ENCODE data around the gene RCE1. TPM values are rescaled to one million over a fixed set of nuclear protein-coding genes. Genes with fewer than 3 reads are reported as not detected.

The RCE1 gene
- total RNA-seq, 1 donor from 2014 or later, result 6.5 TPM

DNA sequence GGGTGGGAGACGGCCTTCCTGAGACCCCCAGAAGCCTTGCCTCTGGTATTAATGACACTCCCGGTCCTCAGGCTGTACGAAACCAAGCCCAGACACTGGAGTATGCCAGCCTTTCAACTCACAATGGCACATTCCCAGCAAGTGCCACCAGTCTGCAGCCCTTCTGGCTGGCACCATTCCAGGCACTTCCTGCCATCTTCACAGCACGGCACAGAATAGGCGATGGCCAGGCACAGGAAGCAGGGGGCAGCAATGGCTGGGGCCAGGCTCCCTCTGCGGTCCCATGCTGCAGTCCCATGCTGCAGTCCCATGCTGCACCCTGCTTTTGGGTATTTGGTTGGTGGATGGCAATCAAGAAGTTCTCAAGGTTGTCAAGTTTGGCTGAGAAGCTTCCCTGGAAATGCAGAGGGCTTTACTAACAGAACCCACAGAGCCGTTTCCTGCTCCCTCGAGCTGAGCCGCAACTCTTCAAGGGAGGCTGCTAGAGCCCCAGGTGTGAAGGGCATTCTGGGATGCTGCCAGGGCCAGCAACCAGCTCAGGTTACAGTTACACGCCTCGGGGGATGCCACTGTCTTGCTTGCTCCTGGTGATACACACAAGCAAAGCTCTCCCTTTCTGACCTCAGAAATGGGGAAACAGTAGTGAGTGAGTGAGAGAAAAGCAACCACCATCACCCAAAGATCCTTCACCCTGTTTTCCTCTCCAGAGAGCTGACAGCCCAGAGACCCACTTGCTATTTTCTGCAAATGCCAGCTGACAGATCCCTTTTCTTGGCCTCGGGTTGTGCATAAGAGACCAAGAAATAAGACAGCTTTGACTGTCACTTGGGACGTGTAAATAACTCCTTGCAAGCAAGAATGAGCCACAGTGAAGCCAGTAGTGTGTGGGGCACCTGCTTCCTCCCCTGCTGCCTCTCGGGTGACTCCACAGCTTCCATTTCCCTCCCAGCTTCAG lies 37.5 kb downstream of the RCE1 start:
- intact Hi-C loops (cut with micrococcal nuclease), result no loop called here
- peak; percentile 54 for DNase-seq
- ATAC-seq, result peak; percentile 51

DNA sequence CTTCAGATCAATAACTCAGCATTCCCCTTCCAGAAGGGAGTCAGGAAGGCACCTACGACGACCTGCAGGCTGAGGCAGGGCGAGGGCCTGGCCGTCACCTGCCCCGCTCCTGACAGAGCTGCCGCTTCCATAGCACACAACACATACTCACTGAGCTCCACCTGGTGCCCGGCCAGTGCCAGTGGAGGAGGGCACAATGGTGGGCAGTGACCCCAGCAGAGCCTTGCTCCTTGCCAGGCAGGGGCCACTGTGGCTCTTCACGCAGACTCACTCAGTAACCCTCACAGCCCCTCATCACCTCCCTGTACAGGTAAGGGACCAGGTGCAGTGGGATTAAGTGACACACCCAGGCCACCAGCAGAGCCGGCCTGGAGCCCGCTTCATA lies 38.2 kb downstream of the RCE1 start:
- no peak for ATAC-seq
- DNase-seq, result peak; percentile 19
- intact Hi-C loops (cut with micrococcal nuclease), result no loop called here

DNA sequence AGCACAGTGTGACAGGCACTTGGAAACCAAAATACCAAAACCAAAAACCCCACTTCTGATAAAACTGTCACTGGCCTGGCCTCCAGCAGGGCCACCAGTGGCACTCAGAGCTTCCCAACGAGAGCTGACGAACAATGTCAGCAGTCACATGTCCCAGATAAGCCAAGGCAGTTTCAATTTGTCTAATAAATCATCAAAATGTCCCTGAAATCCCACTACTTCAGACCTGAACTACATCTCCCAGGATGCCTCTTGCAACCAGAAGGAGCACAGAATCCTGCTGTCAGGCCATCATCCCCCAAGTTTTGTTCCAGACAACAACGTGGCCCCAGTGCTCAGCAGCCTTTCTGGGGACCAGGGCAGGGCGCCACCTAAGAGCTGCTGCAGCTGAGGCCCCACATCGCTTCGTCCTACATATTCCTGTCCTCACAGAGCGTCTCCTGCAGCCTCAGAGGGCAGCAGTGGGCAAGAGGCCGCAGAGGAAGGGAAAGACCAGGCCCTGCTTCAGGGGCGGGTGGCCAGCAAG lies 38.7 kb downstream of the RCE1 start:
- intact Hi-C loops (cut with micrococcal nuclease), result no loop called here
- ATAC-seq (no peak), DNase-seq (no peak)

DNA sequence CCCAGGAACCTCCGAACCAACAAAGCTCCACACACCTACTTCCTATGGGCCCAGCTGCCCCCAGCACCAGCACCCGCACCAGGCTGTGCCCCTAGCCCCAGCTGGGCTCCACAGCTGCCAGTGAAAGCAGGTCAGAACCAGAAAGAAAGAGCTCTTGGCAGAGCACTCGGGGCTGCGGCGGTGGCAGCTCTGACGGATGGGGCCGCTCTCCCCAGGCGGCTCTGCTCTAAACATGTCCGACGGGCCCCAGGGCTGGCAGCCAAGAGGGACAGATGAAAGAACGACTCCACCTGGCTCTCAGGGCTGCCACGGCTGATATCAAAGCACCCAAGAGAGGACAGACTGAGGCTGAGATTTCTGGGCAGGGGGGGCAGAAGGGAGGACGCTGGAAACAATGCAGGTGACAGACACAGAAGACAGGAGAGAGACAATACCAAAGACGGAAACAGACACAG lies 39.3 kb downstream of the RCE1 start:
- ATAC-seq (no peak), DNase-seq (peak; percentile 19)
- intact Hi-C loops (cut with micrococcal nuclease), result no loop called here

DNA sequence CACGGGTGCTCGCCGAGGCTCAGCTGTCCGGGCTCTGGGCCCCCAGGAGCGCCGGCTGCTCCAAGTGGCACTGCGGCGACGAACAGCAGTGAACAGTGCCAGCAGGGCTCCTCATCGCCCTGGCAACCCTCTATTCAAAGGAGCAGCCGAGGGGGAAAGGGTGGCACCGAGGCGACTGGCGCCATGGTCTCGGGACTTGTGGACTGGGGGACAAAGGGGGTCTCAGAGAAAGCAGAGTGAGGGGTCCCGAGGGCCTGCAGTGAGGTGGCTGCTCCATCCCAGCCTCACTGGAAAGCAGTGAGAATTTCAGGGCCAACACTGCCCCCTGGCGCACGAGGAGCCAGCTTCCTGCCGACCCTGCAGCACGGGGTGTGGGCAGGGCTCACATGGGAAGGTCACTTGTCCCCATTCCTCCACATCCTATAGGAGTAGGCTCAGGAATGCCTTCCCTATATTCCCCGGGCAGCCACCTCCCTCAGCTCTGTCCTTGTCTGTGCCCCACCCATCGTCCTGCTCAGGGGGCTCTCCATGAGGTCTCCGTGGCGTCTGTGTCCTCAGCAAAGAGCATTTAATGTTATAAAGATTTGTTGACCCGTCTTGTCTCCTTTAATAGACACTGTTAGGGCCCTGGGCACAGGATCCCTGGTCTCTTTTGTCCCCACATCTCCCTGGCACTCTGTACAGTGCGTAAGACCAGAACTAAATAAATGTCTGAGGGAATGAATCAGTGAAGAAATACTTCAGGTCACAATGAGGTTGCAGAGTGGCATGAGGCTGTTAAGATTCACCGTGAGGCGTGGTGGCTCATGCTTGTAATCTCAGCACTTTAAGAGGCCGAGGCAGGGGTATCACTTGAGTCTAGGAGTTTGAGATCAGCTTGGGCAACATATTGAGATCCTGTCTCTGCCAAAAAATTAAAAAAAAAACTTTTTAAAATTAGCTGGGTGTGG lies 40.0 kb downstream of the RCE1 start:
- intact Hi-C loops (cut with micrococcal nuclease), result no loop called here
- ATAC-seq, result peak; percentile 26
- peak; percentile 62 for DNase-seq

DNA sequence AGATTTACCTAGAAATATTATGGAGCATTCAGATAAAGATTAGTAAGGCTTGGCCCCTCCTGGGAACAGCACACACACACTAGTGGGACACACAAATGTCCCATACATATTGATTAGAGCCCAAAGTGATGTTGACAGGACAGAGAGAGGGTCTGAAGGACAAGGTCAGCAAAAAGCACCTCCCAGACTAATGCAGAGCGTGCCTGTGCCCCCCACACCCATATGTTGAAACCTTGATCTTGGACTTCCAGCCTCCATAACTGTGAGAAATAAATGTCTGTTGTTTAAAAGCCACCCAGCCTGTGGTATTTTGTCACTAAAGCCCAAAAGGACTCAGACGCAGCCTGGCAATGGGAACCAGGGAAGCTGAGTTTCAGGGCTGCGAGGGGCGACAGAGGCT lies 41.2 kb downstream of the RCE1 start:
- intact Hi-C loops (cut with micrococcal nuclease), result no loop called here
- DNase-seq, result peak; percentile 6
- ATAC-seq, result no peak

DNA sequence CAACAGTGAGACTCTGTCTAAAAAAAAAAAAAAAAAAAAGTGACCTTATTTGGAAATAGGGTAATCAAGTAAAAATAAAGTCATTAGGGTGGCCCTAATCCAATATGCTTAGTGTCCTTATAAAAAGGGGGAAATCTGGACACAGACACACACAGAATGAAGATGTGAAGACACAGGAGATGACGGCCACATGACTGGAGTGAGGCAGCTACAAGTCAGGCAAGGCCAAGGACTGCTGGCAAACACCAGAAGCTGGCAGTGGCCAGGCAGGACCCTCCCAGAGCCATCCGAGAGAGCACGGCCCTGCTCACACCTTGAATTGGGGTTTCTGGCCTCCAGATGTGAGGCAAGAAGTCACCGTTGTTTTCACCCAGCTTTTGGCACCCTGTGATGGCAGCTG lies 42.2 kb downstream of the RCE1 start:
- no peak for ATAC-seq
- intact Hi-C loops (cut with micrococcal nuclease), result no loop called here
- peak; percentile 8 for DNase-seq

DNA sequence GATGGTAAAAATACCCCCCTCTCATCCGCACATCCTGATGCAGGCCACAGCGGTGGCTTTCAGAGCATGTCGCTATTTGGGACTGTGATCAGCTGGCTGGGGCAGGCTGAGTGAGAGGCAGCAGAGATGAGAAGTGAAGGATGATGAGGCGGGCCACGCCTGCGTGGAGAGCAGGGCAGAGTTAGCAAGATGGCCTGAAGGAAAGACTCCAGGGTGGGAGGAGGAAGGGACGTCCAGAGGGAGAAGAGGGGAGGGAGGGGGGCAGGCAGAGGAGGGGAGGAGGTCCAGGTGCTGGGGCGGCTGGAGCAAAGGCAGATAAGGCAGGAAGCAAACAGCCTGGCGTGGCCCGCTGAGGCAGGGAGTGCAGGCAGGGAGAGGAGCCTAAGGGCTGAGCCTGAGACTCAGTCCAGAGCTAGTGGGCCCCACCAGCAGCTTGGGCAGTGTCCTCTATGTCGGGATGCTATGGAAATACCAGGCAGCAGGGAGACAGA lies 42.8 kb downstream of the RCE1 start:
- ATAC-seq (no peak), DNase-seq (peak; percentile 21)
- intact Hi-C loops (cut with micrococcal nuclease), result no loop called here

DNA sequence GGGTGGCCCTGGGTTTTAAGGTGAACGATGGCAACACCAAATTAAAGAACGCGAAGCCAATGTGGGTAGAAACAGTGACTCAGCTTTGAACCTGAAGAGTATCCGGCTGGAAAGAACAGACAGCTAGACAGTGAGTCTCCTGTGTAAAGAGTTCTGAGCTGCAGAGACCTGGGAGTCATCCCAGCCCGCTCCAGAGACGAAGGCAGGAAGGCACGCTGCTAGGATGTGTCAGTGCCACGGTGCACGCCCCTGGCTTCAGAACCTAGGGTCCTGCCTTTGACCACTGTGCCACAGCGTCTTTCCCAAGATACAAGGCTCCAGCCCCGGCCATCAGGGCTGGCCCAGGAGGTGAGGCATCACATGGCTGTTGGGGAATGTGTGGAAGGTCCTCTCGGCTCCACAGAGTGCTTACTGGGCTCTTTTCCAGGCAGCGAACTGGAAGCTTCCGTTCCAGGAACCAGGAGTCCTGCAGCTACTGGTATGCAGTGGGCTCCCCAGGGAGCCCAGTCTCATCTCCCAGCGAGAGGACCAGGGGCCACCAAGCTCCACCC lies 43.5 kb downstream of the RCE1 start:
- ATAC-seq (peak; percentile 82), DNase-seq (peak; percentile 61)
- intact Hi-C loops (cut with micrococcal nuclease), result no loop called here

DNA sequence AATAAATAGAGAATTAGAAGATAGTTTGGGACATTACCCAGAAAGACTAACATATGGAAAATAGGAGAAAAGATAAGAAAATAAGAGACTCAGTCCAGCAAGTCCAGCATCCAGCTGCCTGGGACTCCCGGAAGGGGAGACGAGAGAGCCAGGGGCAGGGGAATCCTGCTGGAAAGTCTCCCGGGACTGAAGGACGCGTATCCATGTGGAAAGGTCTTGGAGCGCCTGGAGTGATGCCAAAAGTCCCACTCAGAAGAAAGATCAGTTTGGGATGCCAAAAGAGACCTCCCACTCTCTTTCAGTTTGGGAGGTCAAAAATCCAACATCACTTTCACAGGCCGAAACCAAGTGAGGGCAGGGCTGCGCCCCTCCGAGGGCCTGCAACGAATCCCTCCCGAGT lies 44.3 kb downstream of the RCE1 start:
- DNase-seq, result no peak
- ATAC-seq, result peak; percentile 34
- intact Hi-C loops (cut with micrococcal nuclease), result no loop called here

DNA sequence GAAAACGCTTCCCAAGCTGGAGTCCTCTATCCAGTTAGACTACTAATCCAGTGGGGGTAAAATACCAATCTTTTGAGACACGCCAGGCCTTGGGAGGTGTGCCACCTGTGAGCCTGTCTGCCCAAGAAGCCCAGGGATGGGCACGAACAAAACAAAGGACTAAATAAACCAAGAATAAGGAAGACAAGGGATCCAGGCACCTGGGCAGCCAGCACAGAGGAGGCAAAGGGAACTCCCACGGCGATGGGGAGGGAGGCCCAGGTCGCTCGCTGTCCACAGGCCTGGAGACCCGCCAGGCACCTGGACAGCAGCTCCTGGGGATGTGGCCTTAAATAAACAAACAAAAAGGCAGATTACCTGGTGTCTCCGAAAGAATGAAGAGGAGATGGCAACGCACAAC lies 45.0 kb downstream of the RCE1 start:
- intact Hi-C loops (cut with micrococcal nuclease), result no loop called here
- no peak for DNase-seq
- ATAC-seq, result no peak

DNA sequence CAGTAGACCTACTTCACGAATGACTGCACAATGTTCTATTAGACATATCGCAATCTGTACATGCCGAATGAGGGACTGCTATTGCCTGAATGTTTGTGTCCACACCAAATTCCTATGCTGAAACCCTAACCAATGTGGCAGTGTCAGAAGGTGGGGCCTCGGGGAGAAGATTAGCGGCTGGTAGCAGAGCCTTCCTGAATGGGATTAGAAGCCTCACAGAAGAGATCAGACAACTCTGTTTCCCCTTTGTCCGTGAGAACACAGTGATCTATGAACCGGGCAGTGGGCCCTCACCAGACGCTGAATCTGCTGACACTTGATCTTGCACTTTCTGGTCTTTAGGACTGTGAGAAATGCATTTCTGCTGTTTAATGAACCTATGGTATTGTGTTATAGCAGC lies 46.7 kb downstream of the RCE1 start:
- ATAC-seq, result no peak
- DNase-seq, result no peak
- intact Hi-C loops (cut with micrococcal nuclease), result no loop called here

DNA sequence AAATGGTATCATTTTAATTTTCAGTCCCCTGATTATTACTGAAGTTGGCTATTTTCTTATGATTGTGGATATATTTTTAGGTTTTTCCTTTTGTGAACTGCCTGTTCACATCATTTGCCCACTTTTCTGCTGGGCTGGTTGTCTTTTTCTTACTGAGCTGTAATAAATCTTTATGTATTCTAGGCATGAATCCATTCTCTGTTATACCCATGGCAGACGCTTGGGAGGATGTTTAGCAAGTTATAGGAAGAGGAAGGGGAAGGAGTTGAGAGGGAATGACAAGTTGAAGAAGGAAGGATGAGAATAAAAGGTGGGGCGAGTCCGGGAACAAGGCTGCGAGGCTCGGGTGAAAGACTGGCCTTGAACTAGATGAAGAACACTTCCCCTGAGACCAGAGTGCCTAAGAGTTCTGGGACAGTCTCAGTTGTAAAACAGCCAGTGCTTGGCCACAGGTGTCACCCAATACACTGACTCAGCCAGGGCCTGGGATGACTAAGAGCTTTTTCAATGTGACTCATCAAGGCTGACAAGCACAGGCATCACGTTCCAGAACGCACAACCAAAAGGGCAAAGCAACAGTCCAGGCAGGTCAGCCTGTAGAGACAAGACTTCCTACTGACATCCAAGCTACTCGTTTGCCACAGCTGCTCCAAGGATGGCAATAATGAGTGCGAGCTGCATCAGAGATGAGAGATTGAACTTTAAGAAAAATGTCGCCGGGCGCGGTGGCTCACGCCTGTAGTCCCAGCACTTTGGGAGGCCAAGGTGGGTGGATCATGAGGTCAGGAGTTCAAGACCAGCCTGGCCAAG lies 48.8 kb downstream of the RCE1 start:
- DNase-seq, result no peak

DNA sequence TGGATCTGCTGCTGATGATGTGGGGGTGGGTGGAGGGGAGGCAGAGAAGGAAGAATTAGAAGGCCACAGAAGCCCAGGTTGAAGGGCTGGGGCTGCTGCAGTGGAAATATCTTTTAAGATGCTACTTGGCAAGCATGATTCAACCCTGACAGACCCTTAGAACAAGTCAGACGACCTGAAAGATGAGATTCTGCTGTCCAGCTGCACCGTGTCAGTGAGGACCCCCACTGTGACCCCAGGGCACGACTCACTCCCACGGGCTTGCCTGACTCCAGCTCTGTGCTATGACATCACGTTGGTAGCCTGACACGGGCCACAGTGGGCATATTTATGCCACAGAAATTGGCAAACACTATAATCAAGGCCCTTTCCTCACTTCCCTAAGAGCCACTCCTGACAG lies 49.7 kb downstream of the RCE1 start:
- DNase-seq, result peak; percentile 10
- intact Hi-C loops (cut with micrococcal nuclease), result no loop called here
- no peak for ATAC-seq

More for the DNA sequence above, 48.8 kb downstream of the RCE1 start:
- intact Hi-C loops (cut with micrococcal nuclease), result no loop called here
- ATAC-seq, result peak; percentile 65

DNA sequence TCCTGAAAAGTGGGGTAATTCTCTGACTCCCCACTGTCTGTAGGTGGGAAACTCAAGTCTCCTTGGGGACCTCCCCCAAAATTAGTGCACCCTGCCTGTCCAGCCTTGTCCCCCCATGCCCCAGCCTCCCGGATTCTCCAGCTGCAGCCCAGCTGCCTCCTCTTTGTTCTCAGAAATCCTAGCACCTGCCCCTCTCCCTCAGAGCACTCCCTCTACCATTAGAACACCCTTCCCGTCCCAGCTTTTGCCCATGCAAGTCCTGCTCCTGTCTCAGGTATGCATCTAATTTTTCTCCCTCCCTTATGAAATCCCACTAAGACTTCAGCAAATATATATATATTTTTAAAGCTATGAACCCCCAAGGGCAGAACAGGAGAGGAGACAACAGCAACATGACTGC lies 50.9 kb downstream of the RCE1 start:
- ATAC-seq (no peak), DNase-seq (peak; percentile 2)
- intact Hi-C loops (cut with micrococcal nuclease), result no loop called here
